H1 (cell line): ENCODE data around the gene CD47. TPM values are rescaled to one million over a fixed set of nuclear protein-coding genes. Genes with fewer than 3 reads are reported as not detected.

Experiments
- CTCF ChIA-PET: fragments of 300-600 bp; sonication (Branson Sonifier 250); formaldehyde crosslinking; loops from one replicate; lab custom pipeline; 2021; ENCODE audit not compliant: partially characterized antibody; lab: Charles Lee
- POLR2A ChIA-PET: fragments of 300-600 bp; sonication (Branson Sonifier 250); formaldehyde crosslinking; loops from one replicate; lab custom pipeline; 2021; ENCODE audit warnings: inconsistent platforms; ENCODE audit not compliant: partially characterized antibody; lab: Charles Lee
- DNase-seq, 2 experiments: peaks; one replicate each; pipeline versions ENCODE4 v3.0.0 to v3.0.0-alpha.2; 2010 to 2022; ENCODE audit warnings: low spot score in 2 of 2, low read depth in 1 of 2, mixed read lengths in 1 of 2
- FAIRE-seq: peaks from 2 replicates; lab custom pipeline; 2011; peaks lifted over from hg19 to GRCh38; lab: Jason Lieb, UNC
- H2AFZ ChIP-seq: 2 replicates; pipeline ENCODE4 v1.8.1; 2012; ENCODE audit warnings: low read length, inconsistent platforms
- H2AK5ac ChIP-seq: 2 replicates; pipeline ENCODE4 v1.6.1; 2013; ENCODE audit warnings: low read depth, low read length
- H2BK120ac ChIP-seq: replicated peaks from 2 replicates; pipeline ENCODE3; 2013; ENCODE audit warnings: low read depth, low read length, inconsistent platforms
- H2BK12ac ChIP-seq: 2 replicates; pipeline ENCODE4 v1.6.1; 2013; ENCODE audit warnings: low read depth, low read length
- H2BK15ac ChIP-seq: 2 replicates; pipeline ENCODE4 v1.6.1; 2013; ENCODE audit warnings: low read length
- H2BK20ac ChIP-seq: 2 replicates; pipeline ENCODE4 v1.6.1; 2013; ENCODE audit warnings: low read length
- H2BK5ac ChIP-seq: 2 replicates; pipeline ENCODE4 v1.6.1; 2013; ENCODE audit warnings: low read depth, low read length
- H3K14ac ChIP-seq: 2 replicates; pipeline ENCODE4 v1.6.1; 2013; ENCODE audit warnings: inconsistent platforms; ENCODE audit not compliant: insufficient read length
- H3K18ac ChIP-seq: 2 replicates; pipeline ENCODE4 v1.6.1; 2013; ENCODE audit warnings: low read length; ENCODE audit errors: extremely low read depth
- H3K23ac ChIP-seq: 2 replicates; pipeline ENCODE4 v1.6.1; 2013; ENCODE audit warnings: inconsistent platforms; ENCODE audit not compliant: insufficient read length
- H3K23me2 ChIP-seq: 2 replicates; pipeline ENCODE4 v1.6.1; 2013; ENCODE audit warnings: low read depth, low read length
- H3K27ac ChIP-seq: 2 replicates; pipeline ENCODE4 v1.6.1; 2011; ENCODE audit warnings: low read depth, low read length, inconsistent platforms
- H3K27me3 ChIP-seq, 4 experiments: replicated peaks in 1 of 4; 1 replicate in 1 of 4; 2 replicates in 3 of 4; pipeline versions ENCODE4 v1.6.1 to v1.8.1; 2011 to 2013; ENCODE audit warnings: low read length in 3 of 4, mild to moderate bottlenecking in 3 of 4, inconsistent platforms in 2 of 4, mixed read lengths in 2 of 4, moderate library complexity in 1 of 4; ENCODE audit not compliant: control insufficient read depth in 3 of 4, insufficient read depth in 3 of 4; ENCODE audit errors: extremely low read depth in 1 of 4
- H3K36me3 ChIP-seq, 4 experiments: 2 replicates each; pipeline versions ENCODE4 v1.6.1 to v1.8.1; 2011 to 2013; ENCODE audit warnings: mild to moderate bottlenecking in 4 of 4, low read length in 3 of 4, moderate library complexity in 2 of 4, control low read depth in 1 of 4, inconsistent platforms in 1 of 4; ENCODE audit not compliant: insufficient read depth in 4 of 4, control insufficient read depth in 2 of 4
- H3K4ac ChIP-seq: replicated peaks from 2 replicates; pipeline ENCODE3; 2013; ENCODE audit warnings: low read length, low read depth, mixed read lengths, inconsistent platforms; ENCODE audit not compliant: insufficient read length
- H3K4me1 ChIP-seq, 4 experiments: replicated peaks in 1 of 4; 1 replicate in 1 of 4; 2 replicates in 3 of 4; pipeline versions ENCODE4 v1.6.1 to v1.8.1; 2011 to 2013; ENCODE audit warnings: low read length in 3 of 4, inconsistent platforms in 2 of 4, mixed read lengths in 1 of 4; ENCODE audit not compliant: insufficient read depth in 4 of 4, control insufficient read depth in 3 of 4
- H3K4me2 ChIP-seq, 2 experiments: 2 replicates each; pipeline versions ENCODE4 v1.6.1 to v1.8.1; 2011 to 2013; ENCODE audit warnings: low read depth in 2 of 2, low read length in 2 of 2, control low read depth in 1 of 2, inconsistent platforms in 1 of 2, mild to moderate bottlenecking in 1 of 2; ENCODE audit not compliant: insufficient read depth in 1 of 2
- H3K4me3 ChIP-seq, 4 experiments: fragments of 200-600, 300-600 bp in 1 of 4; sonication (generic), shearing (Covaris generic), sonication (Bioruptor Twin) in 1 of 4; 2 replicates each; pipeline versions ENCODE4 v1.5.1 to v1.8.1; 2011 to 2016; ENCODE audit warnings: low read length in 4 of 4, low read depth in 3 of 4, control low read depth in 2 of 4, inconsistent platforms in 2 of 4, mild to moderate bottlenecking in 2 of 4, mixed read lengths in 1 of 4, moderate library complexity in 1 of 4; ENCODE audit not compliant: insufficient read depth in 2 of 4; ENCODE audit errors: extremely low read depth in 1 of 4
- H3K56ac ChIP-seq: replicated peaks from 2 replicates; pipeline ENCODE3; 2013; ENCODE audit warnings: low read depth, mild to moderate bottlenecking, mixed read lengths, low read length, inconsistent platforms; ENCODE audit not compliant: insufficient read length
- H3K79me1 ChIP-seq: 2 replicates; pipeline ENCODE4 v1.6.1; 2013; ENCODE audit warnings: low read depth, low read length, control low read depth
- H3K79me2 ChIP-seq, 2 experiments: 2 replicates each; pipeline versions ENCODE4 v1.6.1 to v1.8.1; 2012 to 2013; ENCODE audit warnings: low read length in 2 of 2, mild to moderate bottlenecking in 2 of 2, inconsistent platforms in 1 of 2; ENCODE audit not compliant: insufficient read depth in 2 of 2, control insufficient read depth in 1 of 2
- H3K9ac ChIP-seq, 4 experiments: replicated peaks in 1 of 4; 1 replicate in 1 of 4; 2 replicates in 3 of 4; pipeline versions ENCODE4 v1.6.1 to v1.8.1; 2011 to 2013; ENCODE audit warnings: low read depth in 3 of 4, low read length in 3 of 4, control low read depth in 2 of 4, mild to moderate bottlenecking in 2 of 4, moderate library complexity in 2 of 4, inconsistent platforms in 1 of 4; ENCODE audit errors: extremely low read depth in 1 of 4
- H3K9me3 ChIP-seq, 2 experiments: 2 replicates each; pipeline versions ENCODE4 v1.6.1 to v1.8.1; 2012 to 2013; ENCODE audit warnings: mild to moderate bottlenecking in 2 of 2, moderate library complexity in 2 of 2, control low read depth in 1 of 2, inconsistent platforms in 1 of 2, low read depth in 1 of 2, low read length in 1 of 2, mixed read lengths in 1 of 2; ENCODE audit not compliant: insufficient read depth in 2 of 2
- H4K20me1 ChIP-seq, 2 experiments: replicated peaks in 1 of 2; 2 replicates each; pipeline versions ENCODE3 to v1.8.1; 2011 to 2013; ENCODE audit warnings: inconsistent platforms in 2 of 2, low read length in 2 of 2, mild to moderate bottlenecking in 1 of 2; ENCODE audit not compliant: insufficient read depth in 2 of 2, control insufficient read depth in 1 of 2
- H4K5ac ChIP-seq: 2 replicates; pipeline ENCODE4 v1.6.1; 2013; ENCODE audit warnings: low read length, low read depth, mixed read lengths, inconsistent platforms; ENCODE audit not compliant: insufficient read length
- H4K8ac ChIP-seq: 2 replicates; pipeline ENCODE4 v1.8.0; 2013; ENCODE audit warnings: mild to moderate bottlenecking, moderate library complexity, low read length, inconsistent platforms; ENCODE audit not compliant: insufficient read depth; ENCODE audit errors: extremely low read depth
- H4K91ac ChIP-seq: replicated peaks from 2 replicates; pipeline ENCODE3; 2013; ENCODE audit warnings: low read length, mixed read lengths, inconsistent platforms; ENCODE audit not compliant: insufficient read length
- HDAC6 ChIP-seq: IDR thresholded peaks from one replicate; pipeline ENCODE4 v1.7.1; 2012; ENCODE audit warnings: low read depth, mild to moderate bottlenecking, inconsistent platforms, low read length, moderate library complexity
- WGBS, 2 experiments: shearing (Covaris generic) in 1 of 2; methylation state at CpG; one replicate each; pipeline versions ENCODE4 v1.1.6 to v1.1.7; 2013 to 2015; ENCODE audit warnings: low lambda C conversion rate in 2 of 2, mixed read lengths in 2 of 2, inconsistent platforms in 1 of 2, low coverage in 1 of 2, missing lambda C conversion rate in 1 of 2; ENCODE audit not compliant: insufficient replicate concordance in 2 of 2, insufficient coverage in 1 of 2, insufficient read length in 1 of 2; ENCODE audit errors: extremely low coverage in 1 of 2, missing lambda C conversion rate in 1 of 2; 5-methylcytosine and 5-hydroxymethylcytosine counted together
- polyA plus RNA-seq, 7 experiments: library from polyadenylated mRNA; depleted of rRNA in 3 of 7; stranded (reverse) in 5 of 7; unstranded in 2 of 7; fragments of >200 nt in 5 of 7; fragments of 200-250 nt in 2 of 7; gene quantifications; 1 replicate in 5 of 7; 2 replicates in 1 of 7; 4 replicates in 1 of 7; pipeline versions ENCODE4 v1.2.1 to v1.2.3, GENCODE V29; 2011 to 2013; ENCODE audit warnings: missing spikeins in 2 of 7, mixed read lengths in 2 of 7
- total RNA-seq: library from RNA; stranded (reverse); fragmentation: NEBNext Ultra II Directional; extraction: Animal tissue kit (Norgen Biotek cat#: 25700); gene quantifications from 2 replicates; pipeline ENCODE4 v1.2.1, GENCODE V29; 2021

The CD47 gene
- total and polyA plus RNA-seq, 2 of the 8 experiments (the other 6 are each of a cell fraction or from before 2014, with no cell fraction given): 14.4 to 19.3 TPM

- Histone ChIP-seq H3K14ac (no peak overlapping the region), H3K36me3 (no peaks in the 10 kb centered on the region), H3K23ac (no peak overlapping the region), H3K4ac (no peak overlapping the region), H3K18ac (no peak overlapping the region), H3K23me2 (no peaks in the 10 kb centered on the region), H2BK5ac (no peak overlapping the region), H3K4me3 (no peak overlapping the region), H2BK120ac (no peak overlapping the region), H2BK12ac (no peak overlapping the region; the same call in 1 of the 2 replicates), H3K4me1 (peaks cover 0 to 4% (median 0%) of the 10 kb centered on the region in 4 experiments; a peak in 1 of 7 replicates), H3K4me2 (no peak overlapping the region), H3K9me3 (no peaks in the 10 kb centered on the region), H4K8ac (no peak overlapping the region), H4K91ac (no peak overlapping the region), H3K27ac (no peak overlapping the region), H3K27me3 (no peaks in the 10 kb centered on the region), H2BK20ac (no peak overlapping the region), H4K5ac (no peak overlapping the region), H2BK15ac (no peak overlapping the region), H3K79me2 (no peaks in the 10 kb centered on the region), H4K20me1 (no peaks in the 10 kb centered on the region), H3K56ac (no peak overlapping the region), H3K79me1 (no peaks in the 10 kb centered on the region), H2AK5ac (no peak overlapping the region), H3K9ac (no peak overlapping the region), H2AFZ (no peak overlapping the region)
- CTCF ChIA-PET: interaction anchor here (0.6 to 1.6 kb wide), 2 partner anchors 83 to 340 kb away, joined by 3 read pairs; no protein-coding TSS in a partner anchor
- WGBS, 2 experiments: 91% methylated on average over 5 of the region's 5 CpGs; no CpG with 5 or more reads in 1 of the 2 experiments
- POLR2A ChIA-PET: no interaction called here
- FAIRE-seq (no peak), DNase-seq (no peak)
- TF ChIP-seq HDAC6: no peak
Observed at GRCh38 chr3:108137460-108137814, 46.6 kb upstream of the CD47 start.
